Neural cell (in vitro differentiated cells): ENCODE data around the gene ABCG5. TPM values are rescaled to one million over a fixed set of nuclear protein-coding genes. Genes with fewer than 3 reads are reported as not detected.

ENCODE experiments used
- H2AFZ ChIP-seq: fragments of 200-600, 300-800 bp; sonication (generic), shearing (Covaris generic); 2 replicates; pipeline ENCODE4 v1.6.0; 2014; ENCODE audit warnings: low read depth, mild to moderate bottlenecking, antibody characterized with exemption, low read length, moderate library complexity
- H3F3A ChIP-seq: fragments of 200-600 bp; shearing (Covaris generic); 2 replicates; pipeline ENCODE4 v1.6.1; 2016; ENCODE audit warnings: mild to moderate bottlenecking, moderate library complexity, mixed read lengths, antibody characterized with exemption, low read length; ENCODE audit not compliant: insufficient read depth, poor library complexity, severe bottlenecking
- H3K27ac ChIP-seq: fragments of 200-600, 300-800 bp; sonication (generic), shearing (Covaris generic); 2 replicates; pipeline ENCODE4 v1.5.1; 2014; ENCODE audit warnings: mild to moderate bottlenecking, low read length, moderate library complexity
- H3K27me3 ChIP-seq: fragments of 300-800, 200-600 bp; sonication (generic), shearing (Covaris generic); 2 replicates; pipeline ENCODE4 v1.6.0; 2014; ENCODE audit warnings: mild to moderate bottlenecking, low read depth, low read length, moderate library complexity; ENCODE audit not compliant: insufficient read depth
- H3K36me3 ChIP-seq: fragments of 300-800, 200-600 bp; sonication (generic), shearing (Covaris generic); 2 replicates; pipeline ENCODE4 v1.5.1; 2014; ENCODE audit warnings: mild to moderate bottlenecking, antibody characterized with exemption, low read length, moderate library complexity; ENCODE audit not compliant: insufficient read depth
- H3K4me2 ChIP-seq: fragments of 300-800, 200-600 bp; sonication (generic), shearing (Covaris generic); 2 replicates; pipeline ENCODE4 v1.6.0; 2014; ENCODE audit warnings: mild to moderate bottlenecking, low read length
- H3K4me3 ChIP-seq: fragments of 300-800, 200-600 bp; sonication (generic), shearing (Covaris generic); 2 replicates; pipeline ENCODE4 v1.5.1; 2014; ENCODE audit warnings: mild to moderate bottlenecking, low read length, moderate library complexity
- H3K79me2 ChIP-seq: fragments of 200-600 bp; shearing (Covaris generic); replicated peaks from 2 replicates; pipeline ENCODE4 v1.6.0; 2014; ENCODE audit warnings: mild to moderate bottlenecking, low read length, moderate library complexity; ENCODE audit not compliant: insufficient read depth
- H3K9ac ChIP-seq: fragments of 300-800, 200-600 bp; sonication (generic), shearing (Covaris generic); 2 replicates; pipeline ENCODE4 v1.6.1; 2016; ENCODE audit warnings: mild to moderate bottlenecking, low read length, mixed read lengths
- H3K9me2 ChIP-seq: fragments of 200-600 bp; shearing (Covaris generic); 2 replicates; pipeline ENCODE4 v1.6.1; 2016; ENCODE audit warnings: mild to moderate bottlenecking, low read length, mixed read lengths; ENCODE audit not compliant: insufficient read depth
- H3K9me3 ChIP-seq: fragments of 200-600, 300-800 bp; sonication (generic), shearing (Covaris generic); 2 replicates; pipeline ENCODE4 v1.6.1; 2016; ENCODE audit warnings: mild to moderate bottlenecking, mixed run types, low read length, moderate library complexity, mixed read lengths
- H4K20me1 ChIP-seq: fragments of 200-600 bp; shearing (Covaris generic); 2 replicates; pipeline ENCODE4 v1.6.1; 2016; ENCODE audit warnings: mild to moderate bottlenecking, mixed run types; ENCODE audit not compliant: insufficient read depth
- EP300 ChIP-seq: fragments of 450-650 bp; conservative IDR thresholded peaks from 2 replicates; pipeline ENCODE4 v1.6.1; 2014; ENCODE audit warnings: antibody characterized with exemption, mild to moderate bottlenecking, moderate library complexity; ENCODE audit not compliant: poor library complexity, severe bottlenecking
- EZH2 ChIP-seq: fragments of 200-600, 300-800 bp; shearing (Covaris generic), sonication (generic); IDR thresholded peaks from 2 replicates; pipeline ENCODE4 v1.6.1; 2014; ENCODE audit warnings: antibody characterized with exemption, low read length, borderline replicate concordance, mild to moderate bottlenecking; ENCODE audit not compliant: insufficient read depth, poor library complexity, severe bottlenecking
- MXI1 ChIP-seq: fragments of 450-650 bp; conservative IDR thresholded peaks from 2 replicates; pipeline ENCODE4 v1.6.1; 2014; ENCODE audit warnings: antibody characterized with exemption, mild to moderate bottlenecking; ENCODE audit not compliant: poor library complexity, severe bottlenecking
- POLR2AphosphoS5 ChIP-seq: IDR thresholded peaks from 2 replicates; pipeline ENCODE4 v1.6.1; 2012
- RAD21 ChIP-seq: fragments of 450-650 bp; conservative IDR thresholded peaks from 2 replicates; pipeline ENCODE4 v1.6.1; 2014; ENCODE audit warnings: antibody characterized with exemption, mild to moderate bottlenecking, moderate library complexity
- SMC3 ChIP-seq: fragments of 450-650 bp; conservative IDR thresholded peaks from 2 replicates; pipeline ENCODE4 v1.6.1; 2014; ENCODE audit warnings: antibody characterized with exemption, mild to moderate bottlenecking, moderate library complexity; ENCODE audit not compliant: poor library complexity
- TAF1 ChIP-seq: IDR thresholded peaks from 2 replicates; pipeline ENCODE4 v1.6.1; 2012; ENCODE audit warnings: low read depth
- polyA plus RNA-seq: library from polyadenylated mRNA; depleted of rRNA; stranded (reverse); fragments of >200 nt; gene quantifications from 2 replicates; pipeline ENCODE4 v1.2.3, GENCODE V29; 2014
- small RNA-seq, 3 experiments: library from RNA; depleted of rRNA; stranded (forward); fragments of <200 nt; gene quantifications; one replicate each; pipeline ENCODE3, GENCODE V24; 2012
- TF ChIP-seq, protein P1 (sequence below): IDR thresholded peaks from 2 replicates; pipeline ENCODE4 v1.6.1; 2012; ENCODE audit warnings: borderline replicate concordance
- TF ChIP-seq, protein P2 (sequence below): fragments of 450-650 bp; IDR thresholded peaks from 2 replicates; pipeline ENCODE4 v1.5.1; 2014; ENCODE audit warnings: antibody characterized with exemption, mild to moderate bottlenecking, moderate library complexity; ENCODE audit not compliant: poor library complexity, severe bottlenecking

Gene ABCG5
- polyA plus RNA-seq, 1 donor from 2014 or later = not detected

DNA sequence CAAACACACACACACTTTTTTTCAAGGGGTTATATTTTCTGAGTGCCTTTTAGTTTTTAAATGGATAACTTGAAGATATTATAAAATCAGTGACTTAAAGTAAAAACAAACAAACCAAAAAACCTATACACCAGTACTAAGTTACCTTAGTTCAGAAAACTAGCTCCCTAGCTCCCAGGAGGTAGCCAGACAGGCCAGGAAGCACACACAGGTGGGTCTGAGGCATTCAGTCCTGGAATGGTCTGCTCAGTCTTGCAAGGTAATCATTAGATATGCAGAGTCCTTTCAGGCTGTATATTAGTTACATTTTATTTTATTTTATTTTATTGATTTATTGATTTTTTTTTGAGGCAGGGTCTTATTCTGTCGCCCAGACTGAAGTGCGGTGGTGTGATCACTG is 75.5 kb downstream of the ABCG5 start:
- no peak overlapping the region for H3K27ac ChIP-seq
- no peak overlapping the region for H3K4me3 ChIP-seq
- H2AFZ ChIP-seq = no peak overlapping the region
- H3K9me2 ChIP-seq = no peaks in the 10 kb centered on the region
- H3K9me3 ChIP-seq = no peaks in the 10 kb centered on the region
- no peak overlapping the region for H3K9ac ChIP-seq
- H3K79me2 ChIP-seq = no peaks in the 10 kb centered on the region
- no peak overlapping the region for H3K4me2 ChIP-seq
- no peaks in the 10 kb centered on the region for H4K20me1 ChIP-seq
- H3K27me3 ChIP-seq = no peaks in the 10 kb centered on the region
- TF ChIP-seq EZH2 = no peak
- no peak for TF ChIP-seq TAF1
- TF ChIP-seq, protein P1, sequence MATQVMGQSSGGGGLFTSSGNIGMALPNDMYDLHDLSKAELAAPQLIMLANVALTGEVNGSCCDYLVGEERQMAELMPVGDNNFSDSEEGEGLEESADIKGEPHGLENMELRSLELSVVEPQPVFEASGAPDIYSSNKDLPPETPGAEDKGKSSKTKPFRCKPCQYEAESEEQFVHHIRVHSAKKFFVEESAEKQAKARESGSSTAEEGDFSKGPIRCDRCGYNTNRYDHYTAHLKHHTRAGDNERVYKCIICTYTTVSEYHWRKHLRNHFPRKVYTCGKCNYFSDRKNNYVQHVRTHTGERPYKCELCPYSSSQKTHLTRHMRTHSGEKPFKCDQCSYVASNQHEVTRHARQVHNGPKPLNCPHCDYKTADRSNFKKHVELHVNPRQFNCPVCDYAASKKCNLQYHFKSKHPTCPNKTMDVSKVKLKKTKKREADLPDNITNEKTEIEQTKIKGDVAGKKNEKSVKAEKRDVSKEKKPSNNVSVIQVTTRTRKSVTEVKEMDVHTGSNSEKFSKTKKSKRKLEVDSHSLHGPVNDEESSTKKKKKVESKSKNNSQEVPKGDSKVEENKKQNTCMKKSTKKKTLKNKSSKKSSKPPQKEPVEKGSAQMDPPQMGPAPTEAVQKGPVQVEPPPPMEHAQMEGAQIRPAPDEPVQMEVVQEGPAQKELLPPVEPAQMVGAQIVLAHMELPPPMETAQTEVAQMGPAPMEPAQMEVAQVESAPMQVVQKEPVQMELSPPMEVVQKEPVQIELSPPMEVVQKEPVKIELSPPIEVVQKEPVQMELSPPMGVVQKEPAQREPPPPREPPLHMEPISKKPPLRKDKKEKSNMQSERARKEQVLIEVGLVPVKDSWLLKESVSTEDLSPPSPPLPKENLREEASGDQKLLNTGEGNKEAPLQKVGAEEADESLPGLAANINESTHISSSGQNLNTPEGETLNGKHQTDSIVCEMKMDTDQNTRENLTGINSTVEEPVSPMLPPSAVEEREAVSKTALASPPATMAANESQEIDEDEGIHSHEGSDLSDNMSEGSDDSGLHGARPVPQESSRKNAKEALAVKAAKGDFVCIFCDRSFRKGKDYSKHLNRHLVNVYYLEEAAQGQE = no peak
- TF ChIP-seq, protein P2, sequence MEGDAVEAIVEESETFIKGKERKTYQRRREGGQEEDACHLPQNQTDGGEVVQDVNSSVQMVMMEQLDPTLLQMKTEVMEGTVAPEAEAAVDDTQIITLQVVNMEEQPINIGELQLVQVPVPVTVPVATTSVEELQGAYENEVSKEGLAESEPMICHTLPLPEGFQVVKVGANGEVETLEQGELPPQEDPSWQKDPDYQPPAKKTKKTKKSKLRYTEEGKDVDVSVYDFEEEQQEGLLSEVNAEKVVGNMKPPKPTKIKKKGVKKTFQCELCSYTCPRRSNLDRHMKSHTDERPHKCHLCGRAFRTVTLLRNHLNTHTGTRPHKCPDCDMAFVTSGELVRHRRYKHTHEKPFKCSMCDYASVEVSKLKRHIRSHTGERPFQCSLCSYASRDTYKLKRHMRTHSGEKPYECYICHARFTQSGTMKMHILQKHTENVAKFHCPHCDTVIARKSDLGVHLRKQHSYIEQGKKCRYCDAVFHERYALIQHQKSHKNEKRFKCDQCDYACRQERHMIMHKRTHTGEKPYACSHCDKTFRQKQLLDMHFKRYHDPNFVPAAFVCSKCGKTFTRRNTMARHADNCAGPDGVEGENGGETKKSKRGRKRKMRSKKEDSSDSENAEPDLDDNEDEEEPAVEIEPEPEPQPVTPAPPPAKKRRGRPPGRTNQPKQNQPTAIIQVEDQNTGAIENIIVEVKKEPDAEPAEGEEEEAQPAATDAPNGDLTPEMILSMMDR = no peak
- TF ChIP-seq MXI1 = no peak
- TF ChIP-seq RAD21 = no peak
- no peak for TF ChIP-seq POLR2AphosphoS5
- no peak for TF ChIP-seq SMC3
- TF ChIP-seq EP300 = no peak
- no peaks in the 10 kb centered on the region for H3F3A ChIP-seq
- no peaks in the 10 kb centered on the region for H3K36me3 ChIP-seq

Small RNA genes within 50 kb of the gene (small RNA-seq; reads per million reads assigned to genes)
- gene RN7SKP66 = 0 reads per million in 3 experiments

Other genes with a start within 250 kb of the ABCG5 start
- 8.5 and 8.9 TPM in 2 replicates for gene THADA, start 242.8 kb downstream of the ABCG5 start, polyA plus RNA-seq
- 0.50 and 1.1 TPM in 2 replicates for gene PLEKHH2, start 201.6 kb downstream of the ABCG5 start, polyA plus RNA-seq
- gene C1GALT1C1L, start 162.4 kb downstream of the ABCG5 start, polyA plus RNA-seq = not detected in 2 replicates
- gene DYNC2LI1, start 64.8 kb downstream of the ABCG5 start, polyA plus RNA-seq = 65.5 and 80.6 TPM in 2 replicates
- 0.05 TPM in 1 of 2 replicates, not detected in the other for gene ABCG8, start 132 bp upstream of the ABCG5 start, polyA plus RNA-seq
- gene LRPPRC, start 157.2 kb upstream of the ABCG5 start, polyA plus RNA-seq = 63.1 and 66.5 TPM in 2 replicates